ENCODE data around the gene CDC5L.
"Not testable (repeated sequence)": the region's sequence is repeated elsewhere in the genome, so short reads cannot be mapped to it uniquely, and the experiment has no call there.

GRCh38 chr6:44346818-44347217 is 40.7 kb upstream of the CDC5L start:
- TF ChIP-seq CTCF (IDR thresholded peaks at IDR 0.05; ENCODE audit: insufficient read depth, low read depth, low read length); EZH2 (IDR thresholded peaks at IDR 0.05; ENCODE audit: insufficient read depth, low read length): not testable (repeated sequence)
